Stomach (tissue), 9 donors: ENCODE data around the gene ZW10. TPM values are rescaled to one million over a fixed set of nuclear protein-coding genes. Genes with fewer than 3 reads are reported as not detected.

ENCODE experiments used
- DNase-seq, 2 donors: peaks; one replicate each; pipeline versions ENCODE4 v3.0.0 to v3.0.0-alpha.2; 2013 to 2019
- H3K27ac ChIP-seq, 5 donors: fragments of 200-600 bp in 4 of 5; sonication (generic) in 4 of 5; one replicate each; pipeline ENCODE4 v1.5.1; 2013 to 2019; ENCODE audit warnings: mild to moderate bottlenecking in 1 of 5, moderate library complexity in 1 of 5
- H3K27me3 ChIP-seq, 3 donors: fragments of 200-600 bp; sonication (generic); one replicate each; pipeline ENCODE4 v1.5.1; 2017 to 2019; ENCODE audit warnings: mixed run types in 1 of 3
- H3K36me3 ChIP-seq, 4 donors: fragments of 200-600 bp; sonication (generic); 1 replicate in 3 of 4; 2 replicates in 1 of 4; pipeline ENCODE4 v1.5.1; 2016 to 2019
- H3K4me1 ChIP-seq, 4 donors: fragments of 200-600 bp; sonication (generic); one replicate each; pipeline ENCODE4 v1.5.1; 2016 to 2019
- H3K4me3 ChIP-seq, 4 donors: fragments of 200-600 bp; sonication (generic) in 3 of 4; one replicate each; pipeline ENCODE4 v1.5.1; 2016 to 2019; ENCODE audit warnings: mild to moderate bottlenecking in 1 of 4
- H3K9me3 ChIP-seq, 4 donors: fragments of 200-600 bp; sonication (generic); one replicate each; pipeline ENCODE4 v1.5.1; 2016 to 2019
- EP300 ChIP-seq: sonication (generic); formaldehyde crosslinking; IDR thresholded peaks from one replicate; pipeline ENCODE4 v1.6.1; 2017; ENCODE audit warnings: antibody characterized with exemption
- POLR2A ChIP-seq, 4 donors: fragments of 450-650 bp; IDR thresholded peaks; one replicate each; pipeline ENCODE4 v1.6.1; 2016; ENCODE audit warnings: antibody characterized with exemption in 4 of 4, control low read depth in 2 of 4, mild to moderate bottlenecking in 1 of 4, moderate library complexity in 1 of 4
- POLR2AphosphoS5 ChIP-seq, 3 donors: sonication (generic); formaldehyde crosslinking; IDR thresholded peaks; one replicate each; pipeline ENCODE4 v1.6.1; 2016; ENCODE audit warnings: antibody characterized with exemption in 3 of 3
- WGBS, 5 donors: extraction: QIAGEN DNeasy Blood & Tissue Kit in 3 of 5; methylation state at CpG; one replicate each; pipeline versions ENCODE4 v1.1.5 to v1.1.7; 2013 to 2018; 5-methylcytosine and 5-hydroxymethylcytosine counted together
- intact Hi-C: fragments of 100-400 bp; cut with DNase I; formaldehyde crosslinking; loops from one replicate; pipeline ENCODE4 v1.15.1; 2023; ENCODE audit warnings: low total_unique reads
- polyA plus RNA-seq, 3 donors: library from polyadenylated mRNA; stranded (reverse); fragments of 200-250 nt; gene quantifications; one replicate each; pipeline ENCODE4 v1.2.3, GENCODE V29; 2013
- total RNA-seq, 5 donors: library from RNA; depleted of rRNA; stranded (reverse); fragments of >200 nt; gene quantifications; one replicate each; pipeline versions ENCODE4 v1.1.0 to v1.2.3, GENCODE V29; 2014 to 2016
- TF ChIP-seq, protein P1 (sequence below), 7 experiments: fragments of 450-650 bp in 4 of 7; fragments of 200-600 bp in 3 of 7; sonication (generic) in 3 of 7; IDR thresholded peaks; one replicate each; pipeline ENCODE4 v1.5.1; 2016 to 2019; ENCODE audit warnings: antibody characterized with exemption in 7 of 7, control low read depth in 2 of 7, mild to moderate bottlenecking in 1 of 7
- donor health status: healthy with polysubstance abuse.
- donor health status: Bipolar disorder and iron deficiency.
- donor health status: healthy.

ZW10 gene
- total and polyA plus RNA-seq, 8 donors = 0.58 to 22.0 (median 5.8) TPM

DNA sequence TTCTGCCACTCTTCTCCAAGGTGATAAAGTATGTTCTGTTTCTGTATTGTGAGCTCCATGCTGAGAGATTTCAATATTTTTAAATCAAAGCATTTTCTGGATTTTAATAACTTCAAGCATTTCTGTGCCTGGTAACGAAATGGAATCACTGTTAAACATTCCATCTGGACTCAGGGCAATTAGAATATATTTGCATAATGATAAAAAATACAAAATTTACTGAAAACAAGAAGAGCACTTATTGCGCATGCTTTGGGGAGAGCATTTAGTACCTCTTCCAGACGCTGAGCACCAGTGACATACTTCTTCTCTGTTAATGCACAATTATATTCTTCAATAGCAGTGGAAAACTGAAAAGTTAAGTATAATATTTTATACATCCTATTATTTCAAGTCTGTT lies 13.3 kb downstream of the ZW10 start:
- TF ChIP-seq, protein P1, sequence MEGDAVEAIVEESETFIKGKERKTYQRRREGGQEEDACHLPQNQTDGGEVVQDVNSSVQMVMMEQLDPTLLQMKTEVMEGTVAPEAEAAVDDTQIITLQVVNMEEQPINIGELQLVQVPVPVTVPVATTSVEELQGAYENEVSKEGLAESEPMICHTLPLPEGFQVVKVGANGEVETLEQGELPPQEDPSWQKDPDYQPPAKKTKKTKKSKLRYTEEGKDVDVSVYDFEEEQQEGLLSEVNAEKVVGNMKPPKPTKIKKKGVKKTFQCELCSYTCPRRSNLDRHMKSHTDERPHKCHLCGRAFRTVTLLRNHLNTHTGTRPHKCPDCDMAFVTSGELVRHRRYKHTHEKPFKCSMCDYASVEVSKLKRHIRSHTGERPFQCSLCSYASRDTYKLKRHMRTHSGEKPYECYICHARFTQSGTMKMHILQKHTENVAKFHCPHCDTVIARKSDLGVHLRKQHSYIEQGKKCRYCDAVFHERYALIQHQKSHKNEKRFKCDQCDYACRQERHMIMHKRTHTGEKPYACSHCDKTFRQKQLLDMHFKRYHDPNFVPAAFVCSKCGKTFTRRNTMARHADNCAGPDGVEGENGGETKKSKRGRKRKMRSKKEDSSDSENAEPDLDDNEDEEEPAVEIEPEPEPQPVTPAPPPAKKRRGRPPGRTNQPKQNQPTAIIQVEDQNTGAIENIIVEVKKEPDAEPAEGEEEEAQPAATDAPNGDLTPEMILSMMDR (IDR thresholded peaks at IDR 0.05) = no peak
- TF ChIP-seq POLR2AphosphoS5 (IDR thresholded peaks at IDR 0.05) (no peak), POLR2A (IDR thresholded peaks at IDR 0.05) (no peak), EP300 (no peak)
- DNase-seq = no peak
- Histone ChIP-seq H3K9me3 (no peaks in the 10 kb centered on the region), H3K4me3 (no peak overlapping the region), H3K36me3 (peaks cover 35 to 87% (median 81%) of the 10 kb centered on the region in 4 donors), H3K27me3 (no peaks in the 10 kb centered on the region), H3K27ac (no peak overlapping the region), H3K4me1 (peaks cover 0 to 7% (median 3%) of the 10 kb centered on the region in 4 donors)
- WGBS, 5 donors = 92 to 95% (median 93%) methylated on average over 3 of the region's 3 CpGs
- intact Hi-C loops = no loop called here

GRCh38 chr11:113752932-113753331 lies 20.6 kb downstream of the ZW10 start:
- intact Hi-C loops = no loop called here
- H3K36me3 ChIP-seq = peaks cover 35 to 82% (median 80%) of the 10 kb centered on the region in 4 donors
- no peaks in the 10 kb centered on the region for H3K4me1 ChIP-seq
- H3K9me3 ChIP-seq = no peaks in the 10 kb centered on the region
- no peaks in the 10 kb centered on the region for H3K27me3 ChIP-seq
- H3K27ac ChIP-seq = no peak overlapping the region
- no peak overlapping the region for H3K4me3 ChIP-seq
- TF ChIP-seq POLR2A (IDR thresholded peaks at IDR 0.05) (no peak), POLR2AphosphoS5 (IDR thresholded peaks at IDR 0.05) (no peak)
- TF ChIP-seq, protein P1 (IDR thresholded peaks at IDR 0.05) = no peak
- DNase-seq = no peak
- WGBS, 5 donors = 70 to 89% (median 79%) methylated on average over 3 of the region's 3 CpGs

- intact Hi-C loops = no loop called here
- WGBS, 5 donors = 90 to 95% (median 92%) methylated on average over 1 of the region's 1 CpG
- DNase-seq = no peak
- H3K9me3 ChIP-seq = no peaks in the 10 kb centered on the region
- no peaks in the 10 kb centered on the region for H3K4me1 ChIP-seq
- peaks cover 34 to 98% (median 95%) of the 10 kb centered on the region in 4 donors for H3K36me3 ChIP-seq
- no peaks in the 10 kb centered on the region for H3K27me3 ChIP-seq
- no peak overlapping the region for H3K27ac ChIP-seq
- no peak overlapping the region for H3K4me3 ChIP-seq
- no peak for TF ChIP-seq POLR2A (IDR thresholded peaks at IDR 0.05)
Measured at GRCh38 chr11:113736323-113736722, 37.2 kb downstream of the ZW10 start.

- intact Hi-C loops = loop anchor here (5.0 kb wide), 1 partner anchor 430 kb away; no protein-coding TSS in a partner anchor
- Histone ChIP-seq H3K4me3 (no peak overlapping the region), H3K27me3 (no peaks in the 10 kb centered on the region), H3K4me1 (no peaks in the 10 kb centered on the region), H3K36me3 (peaks cover 10 to 57% (median 54%) of the 10 kb centered on the region in 4 donors), H3K27ac (no peak overlapping the region), H3K9me3 (no peaks in the 10 kb centered on the region)
- TF ChIP-seq EP300 (no peak), POLR2AphosphoS5 (IDR thresholded peaks at IDR 0.05) (no peak), POLR2A (IDR thresholded peaks at IDR 0.05) (no peak)
- TF ChIP-seq, protein P1 (IDR thresholded peaks at IDR 0.05) = no peak
- no peak for DNase-seq
- 88 to 95% (median 92%) methylated on average over 5 of the region's 5 CpGs for WGBS, 5 donors
Measured at GRCh38 chr11:113732092-113732491, 41.4 kb downstream of the ZW10 start.

DNA sequence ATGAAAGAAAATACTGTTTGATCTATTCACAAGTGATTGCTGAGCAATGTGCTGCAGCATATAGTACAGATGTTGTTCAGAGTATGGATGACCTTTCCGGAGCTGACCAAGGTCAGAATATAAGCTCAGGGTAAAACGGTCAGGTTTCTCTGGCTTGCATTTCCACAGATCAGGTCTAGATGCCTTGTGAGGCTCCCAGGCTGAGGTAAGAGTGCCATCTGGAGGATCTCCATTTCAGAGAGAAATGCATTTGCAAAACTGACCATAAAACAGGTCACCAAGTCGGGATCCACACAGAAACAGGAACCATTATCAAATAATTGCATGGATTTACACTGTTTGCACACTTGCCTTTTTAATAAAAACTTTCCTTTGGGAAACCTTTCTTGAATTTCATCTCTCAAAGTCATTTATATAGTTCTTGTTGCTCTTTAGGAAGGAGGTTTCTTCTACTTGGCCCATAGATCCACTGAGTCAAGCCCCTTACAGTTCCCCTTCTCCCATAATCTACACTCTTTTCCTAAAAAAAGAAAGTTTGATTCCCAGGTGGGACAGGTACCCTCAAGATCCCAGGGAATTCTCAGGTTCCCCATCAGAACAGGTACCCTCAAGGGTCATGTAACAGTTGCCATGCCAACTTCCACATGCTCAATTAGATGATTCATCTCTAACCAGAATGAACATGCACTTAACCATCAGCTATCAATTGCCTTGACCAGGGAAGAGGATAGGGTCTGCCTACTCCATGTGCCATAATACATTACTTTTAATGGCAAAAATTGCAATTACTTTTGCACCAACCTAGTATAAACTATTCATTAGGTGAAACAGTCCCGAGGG lies 42.4 kb downstream of the ZW10 start:
- Histone ChIP-seq H3K36me3 (peaks cover 5 to 47% (median 44%) of the 10 kb centered on the region in 4 donors), H3K4me1 (peaks cover 0 to 3% (median 0%) of the 10 kb centered on the region in 4 donors), H3K27ac (no peak overlapping the region), H3K4me3 (no peak overlapping the region), H3K27me3 (no peaks in the 10 kb centered on the region), H3K9me3 (no peaks in the 10 kb centered on the region)
- WGBS, 5 donors = 32 to 41% (median 34%) methylated on average over 4 of the region's 4 CpGs
- intact Hi-C loops = loop anchor here (5.0 kb wide), 1 partner anchor 429 kb away; no protein-coding TSS in a partner anchor
- peak; percentile 45 to 84 for DNase-seq
- TF ChIP-seq POLR2A (IDR thresholded peaks at IDR 0.05) = no peak
- TF ChIP-seq, protein P1 (IDR thresholded peaks at IDR 0.05) = peak in 3 of 7 experiments; percentile 13 to 45 (median 23)
